Sigmoid colon (tissue), 4 donors: ENCODE results near the gene FGF14.

Source experiments
- POLR2A ChIP-seq, 2 donors: fragments of 450-650 bp; IDR thresholded peaks; one replicate each; pipeline ENCODE4 v1.6.1; 2016; ENCODE audit warnings: antibody characterized with exemption in 2 of 2, mild to moderate bottlenecking in 2 of 2, moderate library complexity in 2 of 2
- POLR2AphosphoS5 ChIP-seq, 4 donors: sonication (generic); formaldehyde crosslinking; IDR thresholded peaks; one replicate each; pipeline ENCODE4 v1.6.1; 2017; ENCODE audit warnings: antibody characterized with exemption in 4 of 4
- TF ChIP-seq, protein P1 (sequence below), 4 experiments: fragments of 450-650 bp in 3 of 4; fragments of 200-600 bp in 1 of 4; IDR thresholded peaks; one replicate each; pipeline ENCODE4 v1.5.1; 2016 to 2019; ENCODE audit warnings: antibody characterized with exemption in 4 of 4, mild to moderate bottlenecking in 3 of 4, moderate library complexity in 2 of 4

DNA sequence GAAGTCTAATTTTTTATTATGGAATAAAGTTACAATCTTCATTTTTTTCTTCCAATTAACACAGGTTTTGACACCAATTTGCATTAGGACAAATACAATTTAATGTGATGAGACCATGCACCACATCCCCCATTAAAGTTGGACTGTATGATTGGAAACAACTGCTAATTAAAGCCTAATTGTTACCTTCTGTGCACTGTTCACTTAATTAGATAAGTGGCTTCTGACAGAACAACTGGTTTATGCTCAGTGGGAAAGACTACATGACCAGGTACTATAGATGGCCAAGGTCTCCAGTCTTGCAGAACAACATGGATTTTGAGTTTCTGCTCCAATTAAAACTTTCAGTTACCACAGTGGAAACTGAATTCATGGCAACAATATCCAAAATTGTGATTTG lies 198.1 kb downstream of the FGF14 start:
- TF ChIP-seq, protein P1, sequence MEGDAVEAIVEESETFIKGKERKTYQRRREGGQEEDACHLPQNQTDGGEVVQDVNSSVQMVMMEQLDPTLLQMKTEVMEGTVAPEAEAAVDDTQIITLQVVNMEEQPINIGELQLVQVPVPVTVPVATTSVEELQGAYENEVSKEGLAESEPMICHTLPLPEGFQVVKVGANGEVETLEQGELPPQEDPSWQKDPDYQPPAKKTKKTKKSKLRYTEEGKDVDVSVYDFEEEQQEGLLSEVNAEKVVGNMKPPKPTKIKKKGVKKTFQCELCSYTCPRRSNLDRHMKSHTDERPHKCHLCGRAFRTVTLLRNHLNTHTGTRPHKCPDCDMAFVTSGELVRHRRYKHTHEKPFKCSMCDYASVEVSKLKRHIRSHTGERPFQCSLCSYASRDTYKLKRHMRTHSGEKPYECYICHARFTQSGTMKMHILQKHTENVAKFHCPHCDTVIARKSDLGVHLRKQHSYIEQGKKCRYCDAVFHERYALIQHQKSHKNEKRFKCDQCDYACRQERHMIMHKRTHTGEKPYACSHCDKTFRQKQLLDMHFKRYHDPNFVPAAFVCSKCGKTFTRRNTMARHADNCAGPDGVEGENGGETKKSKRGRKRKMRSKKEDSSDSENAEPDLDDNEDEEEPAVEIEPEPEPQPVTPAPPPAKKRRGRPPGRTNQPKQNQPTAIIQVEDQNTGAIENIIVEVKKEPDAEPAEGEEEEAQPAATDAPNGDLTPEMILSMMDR (IDR thresholded peaks at IDR 0.05): no peak
- TF ChIP-seq POLR2AphosphoS5 (IDR thresholded peaks at IDR 0.05) (no peak), POLR2A (IDR thresholded peaks at IDR 0.05) (no peak)
